ENCODE data around the gene OR2H1. TPM values are rescaled to one million over a fixed set of nuclear protein-coding genes. Genes with fewer than 3 reads are reported as not detected.
"Not testable (repeated sequence)": the region's sequence is repeated elsewhere in the genome, so short reads cannot be mapped to it uniquely, and the experiment has no call there.

Gene OR2H1
- not detected in 2 replicates for total RNA-seq

- no peak within 1 kb of the TSS for H3K4me3 Mint-ChIP-seq (ENCODE audit: low read depth)
- H3K9me3 Mint-ChIP-seq, result peaks cover 3% of the 10 kb centered on the region
- peaks cover 20% of the 10 kb centered on the region for H3K27me3 Mint-ChIP-seq (ENCODE audit: low read depth)
- no peak for DNase-seq (ENCODE audit: low spot score)
- no peak within 1 kb of the TSS for H3K27ac Mint-ChIP-seq
- no peaks in the 10 kb centered on the region for H3K4me1 Mint-ChIP-seq (ENCODE audit: low read depth)
- H3K36me3 Mint-ChIP-seq (ENCODE audit: low read depth), result no peaks in the 10 kb centered on the region
- intact Hi-C loops (cut with micrococcal nuclease), result no loop called here
Measured at GRCh38 chr6:29456971-29457370, at the start of gene OR2H1, which contains the start of gene OR11A1. Gene OR2H1, plus strand, starts transcription at chr6:29457155. Its CDS starts 4,615 bp downstream, at chr6:29461770. Gene OR11A1, minus strand, starts transcription at chr6:29457071. Its CDS starts 29,430 bp downstream, at chr6:29427641.

DNA sequence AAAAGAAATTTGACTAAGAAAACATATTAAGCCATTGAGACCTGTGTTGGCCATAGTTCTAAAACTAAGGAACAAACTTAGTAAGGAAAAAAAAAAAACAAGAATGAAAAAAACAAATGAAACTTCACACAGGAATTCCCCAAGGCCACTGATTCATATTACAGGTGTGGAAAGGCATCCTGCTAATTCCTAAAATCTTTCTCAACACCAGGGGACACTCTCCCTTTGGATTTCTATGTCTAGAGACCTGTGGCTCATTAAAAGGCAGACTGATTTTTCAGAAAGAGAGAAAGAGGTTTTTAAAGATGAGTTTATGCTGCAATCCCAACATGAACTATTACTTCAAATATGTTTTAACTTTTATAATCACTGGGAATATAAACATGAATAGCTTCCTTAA, 42.4 kb upstream of the OR2H1 start, which contains the start of gene OR12D1:
TSS of gene OR12D1 (plus strand) at position 341 of the 400 bp plus-strand sequence.
- Mint-ChIP-seq H3K36me3 (ENCODE audit: low read depth) (no peaks in the 10 kb centered on the region), H3K4me1 (ENCODE audit: low read depth) (no peaks in the 10 kb centered on the region), H3K9me3 (no peaks in the 10 kb centered on the region), H3K27ac (no peak within 1 kb of the TSS), H3K27me3 (ENCODE audit: low read depth) (peaks cover 25% of the 10 kb centered on the region), H3K4me3 (ENCODE audit: low read depth) (no peak within 1 kb of the TSS)
- no peak for DNase-seq (ENCODE audit: low spot score)
- intact Hi-C loops (cut with micrococcal nuclease), result no loop called here

GRCh38 chr6:29419516-29419915, 37.4 kb upstream of the OR2H1 start:
- intact Hi-C loops (cut with micrococcal nuclease), result no loop called here
- H3K36me3 Mint-ChIP-seq (ENCODE audit: low read depth), result no peaks in the 10 kb centered on the region
- H3K9me3 Mint-ChIP-seq, result no peaks in the 10 kb centered on the region
- H3K27me3 Mint-ChIP-seq (ENCODE audit: low read depth), result peaks cover 24% of the 10 kb centered on the region
- no peak overlapping the region for H3K4me3 Mint-ChIP-seq (ENCODE audit: low read depth)
- DNase-seq (ENCODE audit: low spot score), result no peak
- H3K4me1 Mint-ChIP-seq (ENCODE audit: low read depth), result no peaks in the 10 kb centered on the region
- H3K27ac Mint-ChIP-seq, result no peak overlapping the region

- Mint-ChIP-seq H3K27me3 (ENCODE audit: low read depth) (peaks cover 15% of the 10 kb centered on the region), H3K4me3 (ENCODE audit: low read depth) (no peak overlapping the region), H3K4me1 (ENCODE audit: low read depth) (no peaks in the 10 kb centered on the region), H3K27ac (no peak overlapping the region), H3K9me3 (no peaks in the 10 kb centered on the region), H3K36me3 (ENCODE audit: low read depth) (no peaks in the 10 kb centered on the region)
- DNase-seq (ENCODE audit: low spot score), result no peak
- intact Hi-C loops (cut with micrococcal nuclease), result no loop called here
Measured at GRCh38 chr6:29424168-29424567, 32.8 kb upstream of the OR2H1 start.

DNA sequence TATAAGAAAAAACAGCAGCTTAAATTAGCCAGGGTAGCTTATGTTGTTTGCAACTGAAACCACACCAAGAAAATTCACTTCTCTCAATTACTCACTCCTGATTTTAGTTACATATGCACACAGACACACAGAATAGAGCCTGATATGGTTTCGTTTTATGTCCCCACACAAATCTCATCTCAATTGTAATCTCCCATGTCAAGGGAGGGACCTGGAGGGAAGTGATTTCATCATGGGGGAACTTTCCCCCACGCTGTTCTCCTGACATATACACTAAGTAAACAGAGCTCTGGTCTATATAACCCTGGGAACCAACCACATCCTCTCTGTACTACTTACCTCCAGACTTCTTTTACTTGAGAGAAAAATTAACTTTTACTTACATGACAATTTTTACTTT, 32.4 kb upstream of the OR2H1 start:
- Mint-ChIP-seq H3K4me1 (ENCODE audit: low read depth) (no peaks in the 10 kb centered on the region), H3K27me3 (ENCODE audit: low read depth) (peaks cover 19% of the 10 kb centered on the region), H3K36me3 (ENCODE audit: low read depth) (no peaks in the 10 kb centered on the region), H3K9me3 (no peaks in the 10 kb centered on the region), H3K4me3 (ENCODE audit: low read depth) (no peak overlapping the region), H3K27ac (no peak overlapping the region)
- no peak for DNase-seq (ENCODE audit: low spot score)
- intact Hi-C loops (cut with micrococcal nuclease), result no loop called here

- H3K9me3 Mint-ChIP-seq, result no peaks in the 10 kb centered on the region
- no peaks in the 10 kb centered on the region for H3K36me3 Mint-ChIP-seq (ENCODE audit: low read depth)
- peaks cover 18% of the 10 kb centered on the region for H3K27me3 Mint-ChIP-seq (ENCODE audit: low read depth)
Measured at GRCh38 chr6:29425075-29425474, 31.9 kb upstream of the OR2H1 start.

GRCh38 chr6:29426654-29427053, 30.3 kb upstream of the OR2H1 start:
- no peaks in the 10 kb centered on the region for H3K36me3 Mint-ChIP-seq (ENCODE audit: low read depth)
- DNase-seq (ENCODE audit: low spot score), result no peak
- peaks cover 21% of the 10 kb centered on the region for H3K27me3 Mint-ChIP-seq (ENCODE audit: low read depth)
- H3K4me3 Mint-ChIP-seq (ENCODE audit: low read depth), result no peak overlapping the region
- H3K27ac Mint-ChIP-seq, result no peak overlapping the region
- no peaks in the 10 kb centered on the region for H3K4me1 Mint-ChIP-seq (ENCODE audit: low read depth)
- intact Hi-C loops (cut with micrococcal nuclease), result no loop called here
- no peaks in the 10 kb centered on the region for H3K9me3 Mint-ChIP-seq

More at GRCh38 chr6:29425075-29425474, 31.9 kb upstream of the OR2H1 start:
- Mint-ChIP-seq H3K27ac (no peak overlapping the region), H3K4me3 (ENCODE audit: low read depth) (no peak overlapping the region), H3K4me1 (ENCODE audit: low read depth) (no peaks in the 10 kb centered on the region)
- intact Hi-C loops (cut with micrococcal nuclease), result no loop called here
- DNase-seq (ENCODE audit: low spot score), result no peak

DNA sequence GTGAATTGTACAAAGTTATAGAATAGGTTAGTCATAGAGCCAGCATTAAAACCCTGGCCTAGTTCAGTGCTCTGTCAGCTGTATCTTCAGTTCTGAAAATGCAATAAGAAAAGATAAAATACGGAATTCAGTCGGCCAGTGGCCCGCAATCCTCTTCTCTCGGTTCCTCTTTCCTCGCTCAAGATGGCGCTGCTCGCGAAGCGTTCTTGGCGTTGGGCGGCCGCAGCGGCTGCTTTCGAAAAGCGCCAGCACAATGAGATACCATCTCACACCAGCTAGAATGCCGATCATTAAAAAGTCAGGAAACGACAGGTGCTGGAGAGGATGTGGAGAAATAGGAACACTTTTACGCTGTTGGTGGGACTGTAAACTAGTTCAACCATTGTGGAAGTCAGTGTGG, 20.2 kb upstream of the OR2H1 start:
- intact Hi-C loops (cut with micrococcal nuclease); H3K4me1 Mint-ChIP-seq (ENCODE audit: low read depth); DNase-seq (ENCODE audit: low spot score); H3K27ac Mint-ChIP-seq; H3K4me3 Mint-ChIP-seq (ENCODE audit: low read depth); H3K9me3 Mint-ChIP-seq; H3K36me3 Mint-ChIP-seq (ENCODE audit: low read depth): not testable (repeated sequence)
- peaks cover 19% of the 10 kb centered on the region for H3K27me3 Mint-ChIP-seq (ENCODE audit: low read depth)

DNA sequence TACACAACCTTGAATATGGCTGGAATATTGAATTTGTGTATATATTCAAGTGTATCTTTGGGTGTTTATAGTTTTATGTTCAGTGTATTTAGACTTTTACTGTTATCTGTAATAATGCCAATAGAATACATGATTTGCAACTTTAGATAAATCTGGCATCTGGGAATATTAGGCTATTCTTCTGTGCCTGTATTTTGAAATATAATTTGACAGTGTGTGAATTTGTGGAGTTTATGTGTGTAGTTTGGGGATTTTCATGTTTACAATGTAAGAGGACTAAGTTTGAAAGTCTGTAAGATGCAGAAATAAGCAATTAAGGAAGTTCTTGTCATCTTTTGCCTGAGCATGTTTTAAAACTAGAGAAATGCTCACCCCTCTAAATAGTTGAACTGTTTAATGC, 17.9 kb upstream of the OR2H1 start, which contains the start of gene OR10C1:
TSS of gene OR10C1 (plus strand) at position 301 of the 400 bp plus-strand sequence. CDS start 710 bp downstream, outside the sequence.
- Mint-ChIP-seq H3K27ac (no peak within 1 kb of the TSS), H3K4me3 (ENCODE audit: low read depth) (no peak within 1 kb of the TSS), H3K4me1 (ENCODE audit: low read depth) (no peaks in the 10 kb centered on the region), H3K9me3 (no peaks in the 10 kb centered on the region), H3K27me3 (ENCODE audit: low read depth) (peaks cover 12% of the 10 kb centered on the region), H3K36me3 (ENCODE audit: low read depth) (no peaks in the 10 kb centered on the region)
- DNase-seq (ENCODE audit: low spot score), result no peak
- intact Hi-C loops (cut with micrococcal nuclease), result no loop called here

- no peak for DNase-seq (ENCODE audit: low spot score)
- Mint-ChIP-seq H3K9me3 (no peaks in the 10 kb centered on the region), H3K27ac (no peak overlapping the region), H3K4me3 (ENCODE audit: low read depth) (no peak overlapping the region), H3K4me1 (ENCODE audit: low read depth) (no peaks in the 10 kb centered on the region), H3K36me3 (ENCODE audit: low read depth) (no peaks in the 10 kb centered on the region), H3K27me3 (ENCODE audit: low read depth) (peaks cover 11% of the 10 kb centered on the region)
- intact Hi-C loops (cut with micrococcal nuclease), result no loop called here
Measured at GRCh38 chr6:29442719-29443118, 14.2 kb upstream of the OR2H1 start.

DNA sequence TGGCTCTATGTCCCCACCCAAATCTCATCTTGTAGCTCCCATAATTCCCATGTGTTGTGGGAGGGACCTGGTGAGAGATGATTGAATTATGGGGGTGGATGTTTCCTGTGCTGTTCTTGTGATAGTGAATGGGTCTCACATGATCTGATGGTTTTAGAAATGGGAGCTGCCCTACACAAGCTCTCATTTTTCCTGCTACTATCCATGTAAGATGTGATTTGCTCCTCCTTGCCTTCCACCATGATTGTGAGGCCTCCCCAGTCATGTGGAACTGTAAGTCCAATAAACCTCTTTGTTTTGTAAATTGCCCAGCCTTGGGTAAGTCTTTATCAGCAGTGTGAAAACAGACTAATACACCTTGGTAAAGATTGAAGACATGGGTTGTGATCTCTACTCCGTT, 12.9 kb upstream of the OR2H1 start:
- intact Hi-C loops (cut with micrococcal nuclease); H3K36me3 Mint-ChIP-seq (ENCODE audit: low read depth); H3K9me3 Mint-ChIP-seq; H3K4me3 Mint-ChIP-seq (ENCODE audit: low read depth); H3K27me3 Mint-ChIP-seq (ENCODE audit: low read depth); H3K27ac Mint-ChIP-seq; H3K4me1 Mint-ChIP-seq (ENCODE audit: low read depth); DNase-seq (ENCODE audit: low spot score): not testable (repeated sequence)

GRCh38 chr6:29447670-29448069, 9.3 kb upstream of the OR2H1 start:
- Mint-ChIP-seq H3K4me3 (ENCODE audit: low read depth) (no peak overlapping the region), H3K36me3 (ENCODE audit: low read depth) (no peaks in the 10 kb centered on the region), H3K27me3 (ENCODE audit: low read depth) (peaks cover 10% of the 10 kb centered on the region), H3K4me1 (ENCODE audit: low read depth) (no peaks in the 10 kb centered on the region), H3K27ac (no peak overlapping the region), H3K9me3 (peaks cover 10% of the 10 kb centered on the region)
- intact Hi-C loops (cut with micrococcal nuclease), result no loop called here
- DNase-seq (ENCODE audit: low spot score), result no peak

GRCh38 chr6:29451471-29452193, 5.3 kb upstream of the OR2H1 start:
- peaks cover 16% of the 10 kb centered on the region for H3K27me3 Mint-ChIP-seq (ENCODE audit: low read depth)
- H3K4me1 Mint-ChIP-seq (ENCODE audit: low read depth), result no peaks in the 10 kb centered on the region

More at GRCh38 chr6:29451471-29452193, 5.3 kb upstream of the OR2H1 start:
- intact Hi-C loops (cut with micrococcal nuclease), result no loop called here
- H3K9me3 Mint-ChIP-seq, result peaks cover 10% of the 10 kb centered on the region
- H3K4me3 Mint-ChIP-seq (ENCODE audit: low read depth), result no peak overlapping the region
- DNase-seq (ENCODE audit: low spot score), result no peak
- H3K27ac Mint-ChIP-seq, result no peak overlapping the region
- no peaks in the 10 kb centered on the region for H3K36me3 Mint-ChIP-seq (ENCODE audit: low read depth)

All from activated T-helper 2 cell treated with anti-CD3 and anti-CD28 coated beads, Interferon-gamma antibody, Interleukin-2, Interleukin-4, amounts not matched to agents 10 μg/mL and 5 μg/mL and 100 μg/mL, durations not matched to agents 14 hours and 24 hours and 36 hours (primary cell).